Measurements from ENCODE around the gene POU5F2.

- TF ChIP-seq EP300 (IDR thresholded peaks at IDR 0.05) (no peak), CTCF (IDR thresholded peaks at IDR 0.05) (no peak), POLR2A (IDR thresholded peaks at IDR 0.05) (no peak), POLR2AphosphoS5 (IDR thresholded peaks at IDR 0.05) (no peak)
These were observed 17.7 kb downstream of the POU5F2 start for GRCh38 chr5:93723681-93724080.
